Neutrophil (primary cell): ENCODE results near the gene SOS2.
"Not testable (repeated sequence)": the region's sequence is repeated elsewhere in the genome, so short reads cannot be mapped to it uniquely, and the experiment has no call there.

Experiments used
- H3K27ac ChIP-seq: fragments of 200-600 bp; sonication (generic); 2 replicates; pipeline ENCODE4 v1.5.1; 2016; ENCODE audit warnings: mild to moderate bottlenecking, moderate library complexity
- H3K27me3 ChIP-seq: fragments of 200-600 bp; sonication (generic); 2 replicates; pipeline ENCODE4 v1.6.0; 2016; ENCODE audit warnings: mild to moderate bottlenecking
- H3K36me3 ChIP-seq: fragments of 200-600 bp; sonication (generic); 2 replicates; pipeline ENCODE4 v1.5.1; 2017
- H3K4me1 ChIP-seq, 2 experiments: fragments of 200-600 bp in 1 of 2; sonication (generic) in 1 of 2; 1 replicate in 1 of 2; 2 replicates in 1 of 2; pipeline versions ENCODE4 v1.5.1 to v1.6.1; 2013 to 2016; ENCODE audit warnings: low read depth in 1 of 2, low read length in 1 of 2, mild to moderate bottlenecking in 1 of 2, moderate library complexity in 1 of 2; ENCODE audit not compliant: control insufficient read depth in 1 of 2, insufficient read depth in 1 of 2
- H3K4me3 ChIP-seq, 2 experiments: fragments of 200-600 bp in 1 of 2; sonication (generic) in 1 of 2; 1 replicate in 1 of 2; 2 replicates in 1 of 2; pipeline ENCODE4 v1.5.1; 2013 to 2016; ENCODE audit warnings: low read depth in 1 of 2, low read length in 1 of 2, mild to moderate bottlenecking in 1 of 2, moderate library complexity in 1 of 2
- H3K9me3 ChIP-seq: fragments of 200-600 bp; sonication (generic); 2 replicates; pipeline ENCODE4 v1.5.1; 2016
- TF ChIP-seq, protein P1 (sequence below): fragments of 200-600 bp; sonication (generic); IDR thresholded peaks from 2 replicates; pipeline ENCODE4 v1.5.1; 2016; ENCODE audit warnings: antibody characterized with exemption

SOS2 gene

DNA sequence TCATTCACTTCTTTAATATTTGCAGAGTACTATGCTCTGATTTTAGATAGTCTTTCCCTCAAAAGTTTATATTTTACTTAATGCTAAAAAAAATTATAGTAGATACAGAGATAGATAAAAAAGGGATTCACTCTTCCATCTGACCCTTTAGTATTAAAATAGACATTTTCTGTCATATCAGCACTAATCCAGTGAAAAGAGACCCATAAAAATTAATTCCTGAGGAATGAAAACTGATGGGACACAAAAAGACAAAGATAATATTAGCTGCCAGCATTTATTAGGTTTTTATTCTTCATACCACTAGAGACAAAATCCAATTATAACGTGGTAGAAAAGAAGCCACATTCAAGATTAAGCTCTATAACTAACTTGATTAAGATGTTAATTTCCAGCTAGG, 45.3 kb downstream of the SOS2 start:
- no peak overlapping the region for H3K4me3 ChIP-seq
- TF ChIP-seq, protein P1, sequence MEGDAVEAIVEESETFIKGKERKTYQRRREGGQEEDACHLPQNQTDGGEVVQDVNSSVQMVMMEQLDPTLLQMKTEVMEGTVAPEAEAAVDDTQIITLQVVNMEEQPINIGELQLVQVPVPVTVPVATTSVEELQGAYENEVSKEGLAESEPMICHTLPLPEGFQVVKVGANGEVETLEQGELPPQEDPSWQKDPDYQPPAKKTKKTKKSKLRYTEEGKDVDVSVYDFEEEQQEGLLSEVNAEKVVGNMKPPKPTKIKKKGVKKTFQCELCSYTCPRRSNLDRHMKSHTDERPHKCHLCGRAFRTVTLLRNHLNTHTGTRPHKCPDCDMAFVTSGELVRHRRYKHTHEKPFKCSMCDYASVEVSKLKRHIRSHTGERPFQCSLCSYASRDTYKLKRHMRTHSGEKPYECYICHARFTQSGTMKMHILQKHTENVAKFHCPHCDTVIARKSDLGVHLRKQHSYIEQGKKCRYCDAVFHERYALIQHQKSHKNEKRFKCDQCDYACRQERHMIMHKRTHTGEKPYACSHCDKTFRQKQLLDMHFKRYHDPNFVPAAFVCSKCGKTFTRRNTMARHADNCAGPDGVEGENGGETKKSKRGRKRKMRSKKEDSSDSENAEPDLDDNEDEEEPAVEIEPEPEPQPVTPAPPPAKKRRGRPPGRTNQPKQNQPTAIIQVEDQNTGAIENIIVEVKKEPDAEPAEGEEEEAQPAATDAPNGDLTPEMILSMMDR: no peak
- H3K9me3 ChIP-seq: no peaks in the 10 kb centered on the region
- no peaks in the 10 kb centered on the region for H3K4me1 ChIP-seq
- no peak overlapping the region for H3K27ac ChIP-seq
- peaks cover 70% of the 10 kb centered on the region for H3K36me3 ChIP-seq
- H3K27me3 ChIP-seq: no peaks in the 10 kb centered on the region

DNA sequence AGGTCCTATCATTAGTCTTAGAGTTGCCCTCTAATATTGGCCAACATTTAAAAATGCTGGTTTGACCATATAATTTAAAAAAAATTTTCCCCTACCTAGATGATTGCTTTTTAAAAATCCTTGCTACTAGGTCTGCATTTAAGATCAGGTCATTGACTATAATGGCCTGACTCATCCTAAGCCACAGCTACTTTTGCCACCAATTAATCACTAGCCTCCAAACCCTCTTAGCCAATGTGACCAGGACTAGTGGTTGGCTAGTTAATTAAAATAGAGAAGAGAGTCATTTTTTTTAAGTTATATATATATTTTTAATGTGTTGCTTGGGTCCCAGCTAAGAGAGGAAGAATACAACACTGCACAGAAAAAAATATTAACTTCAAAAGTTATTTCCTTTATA, 57.5 kb downstream of the SOS2 start:
- Histone ChIP-seq H3K27me3 (no peaks in the 10 kb centered on the region), H3K4me3 (no peak overlapping the region), H3K27ac (no peak overlapping the region), H3K9me3 (no peaks in the 10 kb centered on the region), H3K4me1 (no peaks in the 10 kb centered on the region), H3K36me3 (peaks cover 62% of the 10 kb centered on the region)
- TF ChIP-seq, protein P1: no peak

DNA sequence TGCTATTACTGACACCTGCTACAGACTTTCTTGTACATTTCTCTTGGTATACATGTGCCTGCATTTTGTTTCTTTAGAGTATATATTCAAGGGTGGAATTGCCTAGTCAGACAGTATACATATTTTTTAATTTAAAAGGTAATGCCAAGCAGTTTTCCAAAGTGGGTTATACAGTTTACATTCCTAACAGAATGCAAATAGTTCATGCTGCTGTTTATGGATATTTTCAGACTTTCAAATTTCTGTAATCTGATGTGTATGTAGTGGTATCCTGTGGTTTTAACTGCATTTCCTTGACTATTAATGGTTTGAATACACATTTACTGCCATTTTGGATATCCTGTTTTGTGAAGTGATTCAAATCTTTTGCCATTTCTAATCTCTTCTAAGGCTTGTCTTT, 59.5 kb downstream of the SOS2 start:
- H3K4me1 ChIP-seq: no peaks in the 10 kb centered on the region
- no peaks in the 10 kb centered on the region for H3K27me3 ChIP-seq
- no peaks in the 10 kb centered on the region for H3K9me3 ChIP-seq
- peaks cover 49% of the 10 kb centered on the region for H3K36me3 ChIP-seq
- H3K4me3 ChIP-seq: no peak overlapping the region
- no peak overlapping the region for H3K27ac ChIP-seq
- TF ChIP-seq, protein P1: no peak

DNA sequence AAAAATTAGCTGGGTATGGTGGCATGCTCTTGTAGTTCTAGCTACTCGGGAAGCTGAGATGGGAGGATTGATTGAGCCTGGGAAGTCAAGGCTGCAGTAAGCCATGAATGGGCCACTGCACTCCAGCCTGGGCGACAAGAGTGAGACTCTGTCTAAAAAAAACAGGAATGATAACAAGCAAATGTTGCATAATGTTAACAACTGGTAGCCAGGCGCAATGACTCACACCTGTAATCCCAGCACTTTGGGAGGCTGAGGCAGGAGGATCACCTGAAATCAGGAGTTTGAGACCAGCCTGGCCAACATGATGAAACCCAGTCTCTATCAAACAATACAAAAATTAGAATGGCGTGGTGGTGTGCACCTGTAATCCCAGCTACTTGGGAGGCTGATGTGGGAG, 64.0 kb downstream of the SOS2 start:
- not testable (repeated sequence) for H3K27me3 ChIP-seq, H3K4me3 ChIP-seq, H3K27ac ChIP-seq, H3K4me1 ChIP-seq, H3K9me3 ChIP-seq
- H3K36me3 ChIP-seq: peaks cover 45% of the 10 kb centered on the region

DNA sequence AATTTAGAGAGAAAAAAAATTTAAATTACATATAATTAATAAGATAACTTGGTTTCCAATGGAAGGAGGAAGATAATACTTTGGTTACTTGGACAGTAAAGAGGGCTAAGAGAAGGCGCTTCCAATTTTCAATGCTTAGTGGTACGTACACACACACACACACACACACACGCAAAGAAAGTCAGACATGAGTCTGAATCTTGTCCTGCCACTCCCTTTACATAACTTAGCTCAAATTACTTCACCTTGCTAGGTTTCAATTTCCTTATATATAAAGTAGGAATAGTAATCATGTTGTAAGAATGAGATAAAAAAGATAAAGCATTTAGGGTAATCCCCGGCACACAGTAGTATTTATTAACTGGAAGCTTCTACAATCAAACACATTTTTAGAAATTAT, 75.3 kb downstream of the SOS2 start:
- H3K4me3 ChIP-seq: no peak overlapping the region
- H3K4me1 ChIP-seq: no peaks in the 10 kb centered on the region
- H3K27ac ChIP-seq: no peak overlapping the region
- H3K36me3 ChIP-seq: peaks cover 96% of the 10 kb centered on the region
- H3K27me3 ChIP-seq: no peaks in the 10 kb centered on the region
- TF ChIP-seq, protein P1: no peak
- H3K9me3 ChIP-seq: no peaks in the 10 kb centered on the region

DNA sequence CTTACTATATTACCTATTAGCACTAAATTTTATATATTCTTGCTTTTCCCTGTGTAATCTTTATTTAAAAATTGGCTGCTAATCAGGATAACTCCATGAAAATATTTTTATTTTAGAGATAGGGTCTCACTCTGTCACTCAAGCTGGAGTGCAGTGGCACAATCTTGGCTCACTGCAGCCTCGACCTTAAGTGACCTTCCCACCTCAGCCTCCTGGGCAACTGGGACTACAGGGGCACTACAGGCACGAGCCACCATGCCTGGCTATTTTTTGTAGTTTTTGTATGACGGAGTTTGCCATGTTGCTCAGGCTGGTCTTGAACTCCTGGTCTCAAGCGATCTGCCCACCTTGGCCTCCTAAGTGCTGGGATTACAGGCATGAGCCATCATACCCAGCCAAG, 82.6 kb downstream of the SOS2 start:
- Histone ChIP-seq H3K27me3 (no peaks in the 10 kb centered on the region), H3K27ac (no peak overlapping the region), H3K36me3 (peaks cover 97% of the 10 kb centered on the region), H3K4me3 (no peak overlapping the region), H3K4me1 (no peaks in the 10 kb centered on the region), H3K9me3 (no peaks in the 10 kb centered on the region)
- TF ChIP-seq, protein P1: no peak
